Measurements from ENCODE around the gene EPS8L2.

The EPS8L2 gene

DNA sequence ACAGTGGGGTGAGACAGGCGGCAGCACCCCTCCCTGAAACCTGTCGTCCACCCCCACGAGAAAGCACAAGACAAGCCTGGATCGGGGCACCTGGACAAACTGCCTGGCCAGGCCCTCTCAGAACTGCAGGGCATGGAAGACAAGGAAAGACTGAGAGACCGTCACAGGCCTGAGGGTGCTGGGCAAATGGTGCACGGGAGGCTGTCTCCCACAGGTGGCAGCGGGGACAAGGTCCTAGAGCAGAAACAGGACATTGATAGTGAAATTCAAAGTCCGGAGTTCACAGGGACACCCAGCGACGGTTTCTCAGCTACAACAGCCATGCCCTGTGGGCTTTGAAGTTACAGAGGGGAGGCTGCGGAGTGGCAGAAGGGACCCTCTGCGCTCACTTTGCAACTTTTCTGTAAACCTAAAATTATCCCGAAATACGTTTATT lies 48.3 kb upstream of the EPS8L2 start:
- Histone ChIP-seq H3F3A (ENCODE audit: insufficient read depth) (no peaks in the 10 kb centered on the region), H3K27ac (ENCODE audit: low read depth, low read length) (no peak overlapping the region), H3K36me3 (ENCODE audit: low read length) (no peaks in the 10 kb centered on the region), H4K20me1 (ENCODE audit: low read depth, low read length) (no peaks in the 10 kb centered on the region), H3K9me2 (replicated peaks; ENCODE audit: insufficient read depth, low read length) (no peaks in the 10 kb centered on the region), H3K27me3 (ENCODE audit: low read length) (no peaks in the 10 kb centered on the region), H3K9me3 (ENCODE audit: insufficient read depth, low read length) (no peaks in the 10 kb centered on the region), H3K9ac (ENCODE audit: low read length) (no peak overlapping the region), H3K4me2 (ENCODE audit: low read depth, low read length, poor library complexity, severe bottlenecking) (no peak overlapping the region), H2AFZ (ENCODE audit: low read depth, low read length, severe bottlenecking) (no peak overlapping the region), H3K79me2 (ENCODE audit: insufficient read depth, low read length) (no peaks in the 10 kb centered on the region), H3K4me3 (ENCODE audit: insufficient read depth, low read length, poor library complexity, severe bottlenecking) (no peak overlapping the region)
- no peak for TF ChIP-seq EZH2phosphoT487 (conservative IDR thresholded peaks at IDR 0.05; ENCODE audit: low read length)
- TF ChIP-seq, protein P1, sequence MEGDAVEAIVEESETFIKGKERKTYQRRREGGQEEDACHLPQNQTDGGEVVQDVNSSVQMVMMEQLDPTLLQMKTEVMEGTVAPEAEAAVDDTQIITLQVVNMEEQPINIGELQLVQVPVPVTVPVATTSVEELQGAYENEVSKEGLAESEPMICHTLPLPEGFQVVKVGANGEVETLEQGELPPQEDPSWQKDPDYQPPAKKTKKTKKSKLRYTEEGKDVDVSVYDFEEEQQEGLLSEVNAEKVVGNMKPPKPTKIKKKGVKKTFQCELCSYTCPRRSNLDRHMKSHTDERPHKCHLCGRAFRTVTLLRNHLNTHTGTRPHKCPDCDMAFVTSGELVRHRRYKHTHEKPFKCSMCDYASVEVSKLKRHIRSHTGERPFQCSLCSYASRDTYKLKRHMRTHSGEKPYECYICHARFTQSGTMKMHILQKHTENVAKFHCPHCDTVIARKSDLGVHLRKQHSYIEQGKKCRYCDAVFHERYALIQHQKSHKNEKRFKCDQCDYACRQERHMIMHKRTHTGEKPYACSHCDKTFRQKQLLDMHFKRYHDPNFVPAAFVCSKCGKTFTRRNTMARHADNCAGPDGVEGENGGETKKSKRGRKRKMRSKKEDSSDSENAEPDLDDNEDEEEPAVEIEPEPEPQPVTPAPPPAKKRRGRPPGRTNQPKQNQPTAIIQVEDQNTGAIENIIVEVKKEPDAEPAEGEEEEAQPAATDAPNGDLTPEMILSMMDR (IDR thresholded peaks at IDR 0.05; ENCODE audit: insufficient read depth, low read length, poor library complexity, severe bottlenecking): no peak

DNA sequence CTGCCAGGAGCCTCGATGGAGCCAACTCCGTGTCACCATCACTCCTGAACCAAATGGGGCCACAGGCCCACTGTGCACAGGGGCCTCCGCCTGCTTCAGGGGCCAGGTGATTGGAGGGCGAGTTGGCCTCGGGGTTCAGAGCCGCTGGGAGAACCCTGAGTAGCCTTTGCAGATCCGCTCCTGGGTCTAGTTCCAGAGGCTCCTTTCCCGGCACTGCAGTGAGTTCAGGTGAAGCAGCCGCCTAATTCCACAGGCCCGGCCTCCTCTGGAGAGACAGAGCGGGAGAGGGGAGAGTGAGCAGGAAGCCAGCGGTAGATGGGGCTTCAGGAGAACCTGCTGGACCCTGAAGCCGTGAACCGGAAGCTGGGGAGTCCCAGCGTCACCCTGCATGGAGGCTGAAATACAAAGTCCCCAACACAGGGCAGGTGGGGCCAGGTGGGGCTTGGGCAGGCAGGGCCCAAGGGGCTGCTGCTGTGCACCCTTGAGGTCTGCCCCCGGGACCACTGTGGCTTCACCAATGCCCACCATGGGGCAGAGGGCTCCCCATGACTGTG lies 46.4 kb upstream of the EPS8L2 start:
- Histone ChIP-seq H3K27ac (ENCODE audit: low read depth, low read length) (no peak overlapping the region), H3K4me2 (ENCODE audit: low read depth, low read length, poor library complexity, severe bottlenecking) (no peak overlapping the region), H4K20me1 (ENCODE audit: low read depth, low read length) (no peaks in the 10 kb centered on the region), H3K9me2 (replicated peaks; ENCODE audit: insufficient read depth, low read length) (no peaks in the 10 kb centered on the region), H3K9ac (ENCODE audit: low read length) (no peak overlapping the region), H2AFZ (ENCODE audit: low read depth, low read length, severe bottlenecking) (no peak overlapping the region), H3K4me3 (ENCODE audit: insufficient read depth, low read length, poor library complexity, severe bottlenecking) (no peak overlapping the region), H3K79me2 (ENCODE audit: insufficient read depth, low read length) (no peaks in the 10 kb centered on the region), H3K9me3 (ENCODE audit: insufficient read depth, low read length) (no peaks in the 10 kb centered on the region), H3F3A (ENCODE audit: insufficient read depth) (no peaks in the 10 kb centered on the region), H3K36me3 (ENCODE audit: low read length) (no peaks in the 10 kb centered on the region), H3K27me3 (ENCODE audit: low read length) (no peaks in the 10 kb centered on the region)
- no peak for TF ChIP-seq EZH2phosphoT487 (conservative IDR thresholded peaks at IDR 0.05; ENCODE audit: low read length)
- TF ChIP-seq, protein P1 (IDR thresholded peaks at IDR 0.05; ENCODE audit: insufficient read depth, low read length, poor library complexity, severe bottlenecking): no peak

DNA sequence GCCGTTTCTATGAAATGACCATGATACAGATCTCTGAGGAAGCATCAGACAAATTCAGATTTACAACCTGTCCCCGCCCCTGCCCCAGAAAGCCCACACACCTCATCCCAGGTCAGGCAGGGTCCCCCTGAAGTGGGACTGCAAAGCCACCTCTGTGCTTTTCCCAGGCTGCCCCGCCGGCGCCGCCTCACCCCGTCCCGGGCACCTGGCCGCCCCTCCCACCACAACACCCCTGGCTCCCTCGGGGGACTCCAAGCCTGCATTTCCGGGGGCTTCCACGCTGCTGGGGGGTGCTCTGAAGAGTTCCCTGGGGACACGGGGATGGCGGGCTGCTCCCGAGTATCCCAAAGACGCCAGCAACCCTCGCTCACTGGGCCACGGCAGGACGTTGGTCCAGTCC lies 45.8 kb upstream of the EPS8L2 start:
- Histone ChIP-seq H3K9me3 (ENCODE audit: insufficient read depth, low read length) (no peaks in the 10 kb centered on the region), H3K4me3 (ENCODE audit: insufficient read depth, low read length, poor library complexity, severe bottlenecking) (no peak overlapping the region), H3K9ac (ENCODE audit: low read length) (no peak overlapping the region), H4K20me1 (ENCODE audit: low read depth, low read length) (no peaks in the 10 kb centered on the region), H3F3A (ENCODE audit: insufficient read depth) (no peaks in the 10 kb centered on the region), H3K27ac (ENCODE audit: low read depth, low read length) (no peak overlapping the region), H3K27me3 (ENCODE audit: low read length) (no peaks in the 10 kb centered on the region), H3K9me2 (replicated peaks; ENCODE audit: insufficient read depth, low read length) (no peaks in the 10 kb centered on the region), H2AFZ (ENCODE audit: low read depth, low read length, severe bottlenecking) (no peak overlapping the region), H3K79me2 (ENCODE audit: insufficient read depth, low read length) (no peaks in the 10 kb centered on the region), H3K36me3 (ENCODE audit: low read length) (no peaks in the 10 kb centered on the region), H3K4me2 (ENCODE audit: low read depth, low read length, poor library complexity, severe bottlenecking) (no peak overlapping the region)
- TF ChIP-seq, protein P1 (IDR thresholded peaks at IDR 0.05; ENCODE audit: insufficient read depth, low read length, poor library complexity, severe bottlenecking): no peak
- TF ChIP-seq EZH2phosphoT487 (conservative IDR thresholded peaks at IDR 0.05; ENCODE audit: low read length): no peak
